HG03439 (cell line): Measurements from ENCODE around the gene PEX12.
"Not testable (repeated sequence)": the region's sequence is repeated elsewhere in the genome, so short reads cannot be mapped to it uniquely, and the experiment has no call there.

Experiments used
- ATAC-seq: cut with Tn5 transposase; IDR thresholded peaks from one replicate; pipeline ENCODE4 v1.9.1; 2021; ENCODE audit warnings: mild to moderate bottlenecking, moderate library complexity; ENCODE audit not compliant: unreplicated experiment

The PEX12 gene

DNA sequence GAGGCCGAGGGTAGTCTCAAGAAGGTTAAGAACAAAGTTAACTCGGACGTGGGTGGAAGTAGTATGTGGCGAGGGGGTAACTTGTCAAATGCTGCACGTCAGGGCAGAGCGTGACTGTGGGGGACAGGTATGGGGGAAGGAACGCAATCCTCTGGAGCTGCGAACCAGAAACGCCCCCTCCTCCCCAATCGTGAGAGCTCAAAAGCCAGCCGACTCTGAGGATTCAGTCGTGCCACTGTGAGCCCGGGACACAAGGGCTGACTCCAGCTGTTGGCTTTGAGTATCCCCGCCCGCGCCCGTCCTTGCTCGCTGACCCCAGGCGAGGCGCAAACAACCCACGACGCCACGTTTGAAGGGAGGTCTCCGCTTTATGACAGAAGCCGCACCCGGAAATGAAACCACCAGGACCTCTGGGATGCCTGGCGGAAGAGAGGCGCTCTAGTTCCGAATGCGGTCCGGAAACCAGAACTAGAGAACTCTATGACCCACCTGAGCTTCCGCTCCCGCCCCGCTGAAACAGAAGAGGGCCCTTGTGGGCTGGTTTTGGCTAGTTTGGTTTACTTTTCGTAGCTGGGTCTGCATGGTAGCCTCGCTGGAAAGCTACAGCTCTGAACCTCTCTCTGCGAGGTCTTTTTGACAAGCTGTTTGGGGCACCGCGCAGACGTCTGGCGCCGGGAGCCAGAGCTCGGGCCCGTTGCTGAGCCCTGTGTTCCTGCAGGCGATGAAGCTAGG lies at the start of gene PEX12:
PEX12 (minus strand) TSS at position 375 of the 732 bp plus-strand sequence. CDS start 550 bp downstream, outside the sequence.
- peak; percentile 79 for ATAC-seq

DNA sequence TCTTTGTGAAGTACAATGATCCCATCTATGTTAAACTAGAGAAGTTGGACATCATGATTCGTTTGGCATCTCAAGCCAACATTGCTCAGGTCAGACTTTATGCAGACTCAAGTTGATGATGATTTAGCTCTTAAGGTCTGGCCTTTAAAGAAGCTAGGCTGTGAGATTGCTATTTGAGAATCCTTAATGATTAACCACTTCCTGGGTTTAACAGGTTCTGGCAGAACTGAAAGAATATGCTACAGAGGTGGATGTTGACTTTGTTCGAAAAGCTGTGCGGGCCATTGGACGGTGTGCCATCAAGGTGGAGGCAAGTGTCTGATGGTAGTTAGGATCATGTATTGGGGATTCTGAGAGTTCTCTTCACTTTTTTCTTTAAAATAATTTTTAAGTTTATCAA lies 49.0 kb upstream of the PEX12 start:
- ATAC-seq: no peak

DNA sequence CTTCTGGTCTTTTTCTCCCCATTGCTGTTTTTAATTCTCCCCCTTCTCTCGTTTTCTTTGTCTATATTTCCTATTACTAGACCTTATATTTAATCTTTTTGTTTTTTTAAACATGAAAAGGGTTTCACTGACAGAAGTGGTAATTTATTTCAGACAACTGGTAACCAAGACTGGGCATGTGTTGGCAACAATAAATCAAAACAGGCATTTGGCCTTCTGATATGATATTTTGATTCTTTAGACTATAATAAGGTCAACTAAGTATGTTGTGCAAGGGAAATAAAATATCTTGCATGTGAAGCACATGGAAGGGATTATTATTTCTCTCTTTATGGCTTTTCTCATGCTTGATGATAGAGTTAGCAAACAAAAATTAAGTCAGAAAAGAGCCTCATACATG lies 43.4 kb upstream of the PEX12 start:
- ATAC-seq: no peak

DNA sequence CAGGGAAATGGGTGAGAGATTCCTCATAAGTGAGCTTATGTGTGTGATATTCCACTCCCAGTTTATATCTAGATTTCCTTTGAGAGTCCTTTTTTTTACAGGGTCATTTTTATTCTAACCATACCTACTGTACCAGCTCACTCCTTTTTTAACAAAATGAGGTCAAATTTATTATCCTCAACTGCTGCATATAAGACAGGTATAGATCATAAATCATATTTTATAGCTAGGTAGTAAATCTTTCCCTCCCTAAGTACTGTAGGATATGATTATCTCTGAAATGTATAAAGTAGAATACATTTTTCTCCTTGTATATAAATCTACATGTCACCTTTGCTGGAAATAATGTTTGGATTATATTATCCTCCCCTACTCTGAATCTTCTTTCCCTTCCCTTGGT lies 40.3 kb upstream of the PEX12 start:
- no peak for ATAC-seq

DNA sequence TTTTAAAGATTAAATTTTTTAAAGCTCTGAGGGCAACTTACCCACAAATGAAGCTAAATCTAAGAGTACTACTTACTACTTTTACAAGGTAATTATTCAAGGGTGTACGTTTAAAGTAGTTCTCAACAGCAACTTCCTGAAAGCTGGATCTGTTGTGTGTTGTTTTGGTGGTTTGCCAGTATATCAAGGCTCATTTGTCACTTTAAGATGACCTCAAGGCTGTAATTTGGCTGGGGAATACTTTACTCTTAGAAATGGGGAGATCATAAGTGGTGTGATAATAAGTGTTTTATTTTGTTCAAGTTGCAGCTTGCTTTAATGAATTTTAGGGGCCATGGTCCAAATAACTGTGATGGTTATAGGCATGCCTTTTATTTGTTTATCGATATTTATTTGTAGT lies 39.1 kb upstream of the PEX12 start:
- no peak for ATAC-seq

DNA sequence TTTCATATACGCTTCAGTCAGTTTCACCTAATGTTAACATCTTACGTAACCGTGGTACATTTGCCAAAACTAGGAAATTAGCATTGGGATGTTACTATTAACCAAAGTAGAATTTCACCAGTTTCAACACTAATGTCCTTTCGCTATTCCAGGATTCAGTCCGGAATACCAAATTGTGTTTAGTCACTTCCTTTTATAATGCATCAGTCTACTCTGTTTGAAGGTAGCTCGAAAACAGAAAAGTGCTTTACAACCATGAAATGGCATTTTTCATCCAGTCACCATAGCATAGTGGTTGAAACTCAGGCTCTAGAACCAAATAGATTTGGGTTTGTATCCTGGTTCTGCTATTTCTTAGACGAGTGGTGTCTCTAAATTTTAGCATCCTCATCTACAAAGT lies 38.2 kb upstream of the PEX12 start:
- ATAC-seq: no peak

DNA sequence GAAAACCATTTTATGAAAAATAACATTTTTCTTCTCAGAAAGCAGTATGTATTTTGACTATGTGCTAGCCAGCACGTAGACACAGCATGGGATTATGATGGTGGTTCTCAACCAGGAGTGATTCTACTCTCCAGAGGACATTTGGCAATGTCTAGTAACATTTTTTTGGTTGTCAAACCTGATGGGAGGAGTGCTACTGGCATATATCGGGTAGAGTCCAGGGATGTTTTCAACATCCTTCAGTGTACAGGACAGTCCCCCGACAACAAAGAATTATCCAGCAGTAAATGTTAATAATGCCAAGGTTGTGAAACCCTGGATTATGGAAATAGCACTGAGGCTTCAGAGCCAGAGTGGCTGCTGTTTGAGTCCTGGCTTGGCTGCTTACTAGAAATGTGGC lies 36.4 kb upstream of the PEX12 start:
- no peak for ATAC-seq

DNA sequence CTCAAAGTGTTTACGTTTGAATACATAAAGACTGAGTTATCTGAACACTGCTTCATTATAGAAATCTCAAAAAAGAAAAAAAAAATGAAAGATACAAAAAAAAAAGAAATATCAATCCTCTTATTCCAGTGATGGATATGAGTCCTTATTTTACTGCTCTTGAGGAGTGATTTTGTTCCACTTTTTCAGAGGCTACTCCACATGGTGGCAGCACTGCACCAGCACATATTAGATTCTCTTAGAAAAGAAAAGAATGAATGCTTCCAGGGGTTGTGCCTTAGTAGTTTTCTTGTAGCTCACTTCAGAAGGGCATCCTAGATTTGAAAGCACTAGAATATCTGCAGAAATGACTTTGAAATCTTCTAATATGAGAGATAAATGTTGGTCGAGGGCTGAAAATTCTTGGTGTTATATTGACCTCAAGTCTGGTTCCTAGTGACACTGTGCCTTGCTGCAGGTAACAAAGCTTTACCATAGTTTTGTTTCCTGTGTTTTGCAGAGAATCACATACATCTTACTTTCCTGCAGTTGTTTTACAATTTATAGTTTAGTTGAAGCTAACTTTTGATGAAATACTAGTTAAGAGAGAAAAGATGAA lies 34.7 kb upstream of the PEX12 start:
- no peak for ATAC-seq

DNA sequence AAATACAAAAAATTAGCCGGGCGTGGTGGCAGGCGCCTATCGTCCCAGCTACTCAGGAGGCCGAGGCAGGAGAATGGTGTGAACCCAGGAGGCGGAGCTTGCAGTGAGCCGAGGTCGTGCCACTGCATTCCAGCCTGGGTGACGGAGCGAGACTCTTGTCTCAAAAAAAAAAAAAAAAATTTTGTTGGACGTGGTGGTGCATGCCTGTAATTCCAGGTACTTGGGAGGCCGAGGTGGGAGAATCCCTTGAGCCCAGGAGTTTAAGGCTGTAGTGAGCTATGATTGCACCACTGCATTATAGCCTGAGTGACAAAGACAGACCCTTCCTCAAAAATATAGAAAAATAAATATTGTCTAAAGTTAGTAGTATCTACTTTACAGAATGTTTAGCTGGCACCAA lies 32.4 kb upstream of the PEX12 start:
- ATAC-seq: not testable (repeated sequence)

DNA sequence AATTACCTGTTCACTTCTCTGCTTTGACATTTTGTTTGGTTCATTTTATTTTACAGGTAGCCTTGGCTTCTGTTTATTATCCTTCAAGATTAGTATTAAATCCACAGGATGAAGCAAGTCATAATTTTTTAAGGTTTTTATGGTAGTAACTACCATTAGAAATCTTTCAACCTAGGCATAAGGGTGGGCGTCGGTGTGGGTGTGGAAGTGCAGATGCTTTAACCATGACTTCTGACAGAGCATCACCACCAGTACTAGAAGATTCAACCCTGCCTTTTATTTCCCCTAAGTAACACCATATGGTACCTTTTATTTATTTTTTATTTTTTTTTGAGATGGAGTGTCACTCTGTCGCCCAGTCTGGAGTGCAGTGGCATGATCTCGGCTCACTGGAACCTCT lies 31.5 kb upstream of the PEX12 start:
- no peak for ATAC-seq

DNA sequence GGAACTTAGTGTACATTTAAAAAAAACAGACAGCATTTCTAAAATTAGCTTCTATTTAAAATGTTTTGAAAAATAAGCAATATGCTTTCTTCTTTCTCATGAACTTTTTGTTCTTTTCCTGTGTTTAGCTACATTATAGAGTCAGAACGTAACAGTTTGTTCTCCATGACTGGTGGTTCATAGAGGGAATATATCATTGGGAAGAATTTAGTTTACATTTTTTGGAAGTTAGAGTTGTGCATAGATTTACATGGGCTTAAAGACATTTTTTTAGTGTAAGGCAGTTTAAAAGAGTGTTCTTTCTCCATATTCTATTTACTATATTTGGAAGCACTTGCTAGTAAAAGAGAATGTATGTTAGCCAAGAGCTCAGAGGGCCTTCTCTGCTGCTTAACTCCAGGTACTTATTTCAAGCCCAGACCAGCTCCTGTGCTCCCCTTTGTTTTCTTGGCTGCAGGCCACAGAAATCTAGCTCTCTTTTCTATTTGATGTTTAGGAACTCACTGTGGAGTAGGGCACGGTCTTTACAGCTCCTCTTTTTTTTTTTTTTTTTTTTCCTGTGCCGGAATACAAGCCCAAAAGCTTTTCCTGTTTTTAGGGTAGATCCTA lies 29.0 kb upstream of the PEX12 start:
- ATAC-seq: no peak

DNA sequence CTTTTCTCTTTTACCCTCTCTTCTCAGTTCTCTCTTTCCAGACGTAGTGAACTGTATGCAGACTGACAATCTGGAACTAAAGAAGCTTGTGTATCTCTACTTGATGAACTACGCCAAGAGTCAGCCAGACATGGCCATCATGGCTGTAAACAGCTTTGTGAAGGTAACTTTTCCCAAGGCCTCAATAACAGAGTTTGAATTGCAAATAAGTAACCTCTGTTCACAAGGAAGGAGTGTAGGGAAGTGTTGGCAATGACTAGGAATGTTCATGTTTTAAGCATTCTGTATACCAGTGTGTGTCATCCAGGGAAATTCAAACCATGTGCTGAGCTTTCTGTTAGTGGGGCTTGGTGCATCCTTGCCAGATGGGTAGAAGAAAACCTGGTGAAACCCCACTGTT lies 27.3 kb upstream of the PEX12 start:
- no peak for ATAC-seq

DNA sequence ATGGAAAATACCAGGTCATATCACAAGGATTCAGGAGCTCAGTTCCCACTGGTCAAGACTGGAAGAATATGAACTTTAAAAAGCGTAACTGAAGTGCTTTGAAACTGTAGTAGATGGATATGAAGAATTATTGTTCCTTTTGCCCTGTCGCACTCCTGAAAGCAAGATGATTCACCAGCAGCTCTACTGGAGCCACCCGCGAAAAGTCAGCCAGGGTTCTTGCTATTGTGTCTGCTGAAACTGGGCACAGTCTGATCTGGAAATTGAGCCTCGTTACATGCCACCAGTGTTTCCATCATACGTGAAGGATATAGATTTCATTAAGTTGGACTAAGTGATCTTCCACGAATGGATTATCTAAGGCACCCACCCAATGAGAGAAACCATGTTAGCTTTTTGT lies 25.3 kb upstream of the PEX12 start:
- ATAC-seq: no peak

DNA sequence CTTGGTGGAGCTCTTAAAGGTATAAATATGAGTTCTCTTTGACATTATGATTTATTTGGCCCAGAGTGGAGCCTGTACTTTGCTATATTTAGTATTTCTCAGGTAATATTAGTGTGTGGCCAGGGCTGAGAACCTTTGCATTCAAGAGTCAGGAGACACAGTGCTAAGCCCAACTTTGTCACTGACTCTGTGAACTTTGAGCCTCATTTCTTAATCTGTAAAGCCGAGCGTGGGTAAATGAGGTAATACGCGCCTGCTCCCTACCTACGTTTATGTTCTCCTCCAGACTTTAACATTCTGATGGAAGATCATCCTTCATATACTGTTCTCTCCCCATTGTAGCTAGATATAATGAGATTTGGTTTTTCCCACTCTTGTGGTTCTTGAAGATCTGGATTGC lies 19.2 kb upstream of the PEX12 start:
- ATAC-seq: no peak

DNA sequence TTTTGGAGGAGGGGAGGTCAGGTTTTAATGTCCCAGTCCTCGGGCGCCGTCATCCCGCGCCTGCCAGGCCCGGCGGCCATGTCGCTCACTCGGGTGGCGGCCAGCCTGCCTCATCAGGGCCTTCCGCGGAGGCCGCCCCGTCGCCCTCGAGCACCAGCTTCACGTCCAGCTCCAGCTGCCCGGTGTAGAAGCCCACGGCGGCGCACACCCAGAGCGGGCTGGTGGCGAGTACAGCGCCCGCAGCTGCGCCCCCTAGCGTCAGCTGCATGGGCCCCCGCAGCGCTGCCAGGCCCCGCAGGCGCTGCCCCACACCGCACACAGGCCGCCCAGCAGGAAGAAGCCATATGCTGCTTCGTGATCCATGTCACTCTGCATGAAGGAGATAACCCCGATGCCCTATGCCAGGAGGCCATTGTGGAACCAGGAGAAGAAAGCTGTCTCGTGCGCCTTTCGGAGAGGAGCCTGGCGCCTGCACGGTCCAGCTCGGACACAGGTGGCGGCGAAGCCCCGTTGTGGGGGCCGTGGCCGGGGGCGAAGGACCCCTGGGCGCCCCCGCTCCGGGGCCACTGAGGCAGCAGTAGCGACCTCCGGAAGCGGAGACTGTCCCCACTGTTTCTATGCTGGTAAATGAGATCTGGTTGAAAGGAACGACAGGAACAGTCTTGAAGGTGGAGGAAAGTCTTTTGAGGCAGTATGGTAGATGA lies 18.3 kb upstream of the PEX12 start:
- ATAC-seq: no peak

DNA sequence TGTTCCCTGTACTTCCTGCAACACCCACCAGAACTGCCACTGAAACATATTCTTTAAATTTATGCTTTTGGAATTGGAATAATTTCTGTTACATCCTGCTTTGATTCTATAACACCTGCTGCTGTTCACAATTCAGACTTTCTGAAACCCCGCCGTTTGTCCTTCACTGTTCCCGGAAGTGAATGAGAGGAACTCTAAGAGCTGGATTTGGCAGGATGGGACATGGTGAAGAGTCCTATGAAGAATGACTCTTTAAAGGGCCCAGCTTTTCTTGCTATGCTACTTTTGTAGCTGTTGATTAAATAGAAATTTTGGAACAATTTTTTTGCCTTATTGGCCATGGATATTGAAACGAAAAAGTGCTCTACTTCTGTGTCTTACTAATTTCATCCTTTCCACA lies 17.7 kb upstream of the PEX12 start:
- ATAC-seq: no peak

DNA sequence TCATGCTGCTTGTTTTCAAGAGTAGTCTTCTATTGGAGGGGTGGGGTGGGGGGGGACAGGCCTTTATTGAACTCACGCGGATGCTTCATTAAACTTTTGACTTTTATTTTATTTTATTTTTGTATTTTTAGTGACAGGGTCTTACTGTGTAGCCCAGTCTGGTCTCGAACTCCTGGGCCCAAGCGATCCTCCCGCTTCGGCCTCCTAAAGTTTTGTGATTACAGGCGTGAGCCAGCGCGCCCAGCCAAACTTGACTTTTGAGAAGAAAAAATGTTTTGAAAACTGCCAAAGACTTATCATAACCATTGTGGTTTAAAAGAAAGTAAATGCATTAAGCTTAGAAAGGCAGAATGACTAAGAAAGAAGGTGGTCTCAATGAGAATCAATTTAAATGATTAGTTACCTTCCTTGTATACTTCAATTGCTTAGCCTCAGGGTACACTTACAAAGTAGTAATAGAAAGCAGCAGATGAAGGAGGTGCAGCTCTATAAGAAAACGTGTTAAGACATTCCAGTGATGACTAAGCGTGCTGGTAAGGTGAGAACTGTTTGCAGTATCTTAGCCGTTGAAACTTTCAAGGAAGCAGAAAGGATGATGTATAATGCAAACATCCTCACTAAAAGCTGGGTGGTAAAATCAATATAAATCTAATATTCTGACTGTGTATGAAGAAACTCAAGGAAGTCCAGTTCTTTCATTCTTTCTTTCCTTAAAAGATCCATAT lies 10.0 kb upstream of the PEX12 start:
- no peak for ATAC-seq

DNA sequence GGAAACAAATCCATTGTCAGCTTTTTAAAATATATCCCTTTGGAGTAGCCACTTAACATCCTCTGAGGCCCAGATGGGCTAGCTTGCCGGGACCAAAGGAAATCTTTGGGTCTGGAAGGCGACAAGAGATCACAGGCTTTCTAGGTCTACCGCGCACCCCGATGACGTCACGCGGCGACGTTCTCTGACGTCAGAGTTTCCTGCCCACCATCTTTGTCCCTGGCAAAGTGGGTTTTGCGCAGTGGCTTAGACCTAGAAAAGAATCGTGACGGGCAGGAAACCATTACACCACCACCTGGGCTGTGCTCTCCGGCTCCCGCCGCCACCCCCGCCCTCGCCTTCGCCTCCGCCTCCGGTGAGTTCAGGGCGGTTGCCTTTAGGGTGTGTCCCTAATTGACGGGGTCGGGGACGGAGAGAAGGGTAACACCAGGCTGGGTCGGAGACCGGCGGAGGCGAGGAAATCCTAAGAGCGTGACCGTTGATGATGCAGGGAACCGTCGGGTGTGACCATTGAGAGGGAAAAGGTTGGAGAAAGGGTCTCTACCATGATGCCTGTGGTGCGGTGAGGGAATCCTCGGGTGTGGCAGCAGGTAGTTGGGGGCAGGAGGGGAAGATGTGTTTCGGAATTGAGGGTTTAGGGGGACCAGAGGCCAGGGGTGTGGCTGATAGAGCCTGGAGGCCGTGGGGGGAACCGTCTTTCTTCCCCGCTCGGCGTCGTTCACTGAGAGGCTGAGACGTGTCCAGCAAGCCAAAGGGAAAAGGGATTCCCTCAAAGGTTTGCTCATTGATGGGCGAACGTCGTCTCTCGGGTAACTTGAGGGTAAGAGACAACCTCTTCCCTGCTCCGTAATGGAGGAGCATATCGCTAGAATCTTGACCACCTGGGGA lies 8.9 kb upstream of the PEX12 start, which contains the start of gene AP2B1:
AP2B1 (plus strand) TSS at position 249 of the 888 bp plus-strand sequence. CDS start 6,709 bp downstream, outside the sequence.
- peak; percentile 91 for ATAC-seq

DNA sequence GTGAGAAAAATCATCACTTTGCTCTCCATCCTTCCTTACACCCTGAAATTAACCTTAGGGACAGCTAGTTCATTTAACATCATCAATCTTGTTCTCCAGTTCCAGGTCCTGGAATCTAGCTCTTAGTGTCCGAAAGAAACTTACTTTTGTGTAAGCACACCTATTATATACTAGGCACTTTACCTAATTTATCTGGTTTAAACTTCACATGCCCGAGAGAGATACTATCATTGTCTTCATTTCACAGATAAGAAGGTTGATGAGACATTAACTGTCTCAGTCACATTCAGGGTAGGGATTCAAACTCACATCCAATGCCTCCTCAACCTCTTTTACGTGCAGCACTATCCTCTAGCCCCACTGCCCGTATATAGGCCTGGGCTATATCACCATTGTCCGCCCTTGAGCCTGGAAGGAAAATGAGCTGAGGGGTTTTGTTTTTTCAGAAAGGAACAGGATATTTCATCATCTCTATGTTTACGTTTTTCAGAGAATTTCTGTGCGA lies 8.2 kb upstream of the PEX12 start:
- ATAC-seq: no peak

DNA sequence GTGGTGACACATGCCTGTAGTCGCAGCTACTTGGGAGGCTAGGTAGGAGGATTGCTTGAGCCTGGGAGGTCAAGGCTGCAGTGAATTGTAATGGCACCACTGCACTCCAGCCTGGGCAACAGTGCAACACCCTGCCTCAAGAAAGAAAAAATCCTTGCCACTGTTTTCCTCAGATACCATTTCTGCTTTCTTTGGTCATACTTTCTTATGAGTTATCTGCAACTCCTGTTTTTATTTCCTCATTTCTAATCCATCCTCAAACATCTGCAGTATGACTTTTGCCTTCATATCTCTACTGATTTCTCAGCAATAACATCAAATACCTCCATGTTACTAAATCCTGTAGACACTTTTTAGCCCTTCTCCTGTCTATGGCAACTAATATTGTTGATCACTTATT lies 5.7 kb upstream of the PEX12 start:
- ATAC-seq: no peak
